Activated naive CD8-positive, alpha-beta T cell treated with anti-CD3 and anti-CD28 coated beads for 36 hours (primary cell): ENCODE results near the gene GRIA4. TPM values are rescaled to one million over a fixed set of nuclear protein-coding genes. Genes with fewer than 3 reads are reported as not detected.
"Not testable (repeated sequence)": the region's sequence is repeated elsewhere in the genome, so short reads cannot be mapped to it uniquely, and the experiment has no call there.

ENCODE experiments used
- DNase-seq: peaks from one replicate; pipeline ENCODE4 v3.0.0; 2021
- H3K27ac Mint-ChIP-seq: one replicate; pipeline ENCODE4 v1.8.0; 2022; ENCODE audit warnings: mild to moderate bottlenecking, moderate library complexity, mixed read lengths
- H3K27me3 Mint-ChIP-seq: one replicate; pipeline ENCODE4 v1.8.0; 2022; ENCODE audit warnings: mild to moderate bottlenecking, mixed read lengths
- H3K36me3 Mint-ChIP-seq: one replicate; pipeline ENCODE4 v1.8.0; 2021; ENCODE audit warnings: mild to moderate bottlenecking, mixed read lengths
- H3K4me1 Mint-ChIP-seq: one replicate; pipeline ENCODE4 v1.8.0; 2021; ENCODE audit warnings: mixed read lengths
- H3K4me3 Mint-ChIP-seq: one replicate; pipeline ENCODE4 v1.8.0; 2022; ENCODE audit warnings: mild to moderate bottlenecking, moderate library complexity, mixed read lengths
- H3K9me3 Mint-ChIP-seq: one replicate; pipeline ENCODE4 v1.8.0; 2022; ENCODE audit warnings: mixed read lengths
- total RNA-seq, 2 experiments: library from RNA; stranded (reverse); gene quantifications; one replicate each; pipeline ENCODE4 v1.2.3, GENCODE V29; 2021

The GRIA4 gene
- total RNA-seq, 2 experiments from 2014 or later: not detected

DNA sequence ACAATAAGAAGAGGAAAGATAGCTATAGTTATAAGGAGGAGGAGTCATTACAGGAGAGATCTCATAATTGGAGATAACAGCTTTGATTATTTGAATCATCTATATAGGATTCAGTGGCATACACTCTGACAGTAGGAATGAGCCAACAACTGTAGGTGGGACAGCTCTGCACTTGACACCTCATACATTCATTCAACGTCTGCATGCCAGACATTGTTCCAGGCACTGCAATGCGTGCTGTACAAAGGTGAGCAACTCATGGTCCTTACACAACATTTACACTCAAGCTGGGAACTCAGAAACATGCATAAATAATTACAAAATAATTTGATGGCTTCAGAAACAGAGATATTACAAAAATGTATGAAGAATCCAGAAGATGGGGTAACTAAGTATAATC is 257.9 kb downstream of the GRIA4 start:
- no peak overlapping the region for H3K27ac Mint-ChIP-seq
- DNase-seq: no peak
- peaks cover 4% of the 10 kb centered on the region for H3K27me3 Mint-ChIP-seq
- H3K4me1 Mint-ChIP-seq: no peaks in the 10 kb centered on the region
- H3K36me3 Mint-ChIP-seq: no peaks in the 10 kb centered on the region
- no peak overlapping the region for H3K4me3 Mint-ChIP-seq
- no peaks in the 10 kb centered on the region for H3K9me3 Mint-ChIP-seq

DNA sequence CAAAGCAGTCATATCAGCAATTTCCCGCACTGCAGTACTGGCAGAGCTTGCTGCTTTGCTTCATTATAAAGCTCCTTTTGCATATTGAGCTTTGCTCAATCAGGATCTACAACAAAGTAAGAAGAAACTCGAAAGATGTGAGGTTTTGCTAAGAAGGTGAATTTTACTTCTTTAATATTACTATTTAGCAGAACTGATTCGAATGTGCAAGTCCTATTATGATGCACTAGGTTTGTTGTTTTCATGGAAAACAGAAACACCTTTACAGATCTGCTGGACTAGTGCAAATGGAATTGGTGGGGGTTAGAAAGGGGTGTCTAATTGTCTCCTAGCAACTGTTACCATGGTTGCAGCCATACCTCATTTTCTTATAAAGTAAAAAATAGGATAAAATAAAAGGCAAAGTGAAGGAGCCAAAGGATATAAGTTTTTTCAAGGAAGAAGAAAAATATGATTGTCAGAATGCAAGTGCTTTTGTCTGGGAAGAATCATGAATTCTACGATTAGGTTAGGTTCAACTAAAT is 259.0 kb downstream of the GRIA4 start:
- Mint-ChIP-seq H3K4me3 (no peak overlapping the region), H3K27ac (no peak overlapping the region), H3K36me3 (no peaks in the 10 kb centered on the region), H3K9me3 (no peaks in the 10 kb centered on the region), H3K27me3 (peaks cover 4% of the 10 kb centered on the region), H3K4me1 (no peaks in the 10 kb centered on the region)
- DNase-seq: no peak

GRCh38 chr11:105870516-105871113 is 260.7 kb downstream of the GRIA4 start:
- H3K27me3 Mint-ChIP-seq: peaks cover 7% of the 10 kb centered on the region
- H3K9me3 Mint-ChIP-seq: peaks cover 7% of the 10 kb centered on the region
- no peaks in the 10 kb centered on the region for H3K36me3 Mint-ChIP-seq
- no peak overlapping the region for H3K27ac Mint-ChIP-seq
- no peaks in the 10 kb centered on the region for H3K4me1 Mint-ChIP-seq
- no peak overlapping the region for H3K4me3 Mint-ChIP-seq
- DNase-seq: no peak

- no peak overlapping the region for H3K4me3 Mint-ChIP-seq
These were observed 268.6 kb downstream of the GRIA4 start for GRCh38 chr11:105878510-105878909.

DNA sequence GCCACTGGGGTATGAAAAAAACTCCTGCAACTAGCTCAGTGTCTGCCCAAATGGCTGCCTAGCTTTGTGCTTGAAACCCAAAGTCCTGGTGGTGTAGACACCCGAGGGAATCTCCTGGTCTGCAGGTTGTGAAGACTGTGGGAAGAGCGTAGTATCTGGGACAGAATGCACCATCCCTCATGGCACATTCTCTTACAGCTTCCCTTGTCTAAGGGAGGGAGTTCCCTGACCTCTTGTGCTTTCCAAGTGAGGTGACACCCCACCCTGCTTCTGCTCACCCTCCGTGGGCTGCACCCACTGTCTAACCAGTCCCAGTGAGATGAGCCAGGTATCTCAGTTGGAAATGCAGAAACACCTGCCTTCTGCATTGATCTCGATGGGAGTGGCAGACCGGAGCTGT is 269.1 kb downstream of the GRIA4 start:
- not testable (repeated sequence) for DNase-seq, H3K9me3 Mint-ChIP-seq, H3K36me3 Mint-ChIP-seq, H3K27ac Mint-ChIP-seq, H3K4me3 Mint-ChIP-seq, H3K27me3 Mint-ChIP-seq, H3K4me1 Mint-ChIP-seq

More at GRCh38 chr11:105878510-105878909, 268.6 kb downstream of the GRIA4 start:
- Mint-ChIP-seq H3K9me3 (peaks cover 7% of the 10 kb centered on the region), H3K36me3 (no peaks in the 10 kb centered on the region), H3K27ac (no peak overlapping the region), H3K27me3 (peaks cover 3% of the 10 kb centered on the region), H3K4me1 (no peaks in the 10 kb centered on the region)
- DNase-seq: no peak

DNA sequence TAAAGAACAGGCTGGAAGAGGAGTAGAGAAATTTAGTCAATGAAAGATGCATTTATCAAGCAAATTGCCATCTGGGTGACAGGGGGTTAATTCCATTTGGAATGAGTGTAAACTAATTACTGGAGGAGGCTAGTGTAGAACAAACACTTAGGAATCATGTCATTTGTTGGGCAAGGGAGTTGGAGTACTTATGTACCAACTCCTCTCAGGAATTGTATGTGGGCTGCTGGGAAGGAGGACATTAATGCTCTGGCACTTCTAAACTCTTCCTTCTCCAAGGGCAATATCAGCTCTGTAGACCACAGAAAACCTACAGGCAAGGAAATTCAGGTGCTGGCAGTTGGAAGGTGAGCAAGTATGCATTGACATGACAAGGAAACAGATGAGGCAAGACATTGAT is 271.2 kb downstream of the GRIA4 start:
- no peak for DNase-seq
- Mint-ChIP-seq H3K4me1 (no peaks in the 10 kb centered on the region), H3K9me3 (no peaks in the 10 kb centered on the region), H3K27ac (no peak overlapping the region), H3K27me3 (no peaks in the 10 kb centered on the region), H3K36me3 (no peaks in the 10 kb centered on the region), H3K4me3 (no peak overlapping the region)

DNA sequence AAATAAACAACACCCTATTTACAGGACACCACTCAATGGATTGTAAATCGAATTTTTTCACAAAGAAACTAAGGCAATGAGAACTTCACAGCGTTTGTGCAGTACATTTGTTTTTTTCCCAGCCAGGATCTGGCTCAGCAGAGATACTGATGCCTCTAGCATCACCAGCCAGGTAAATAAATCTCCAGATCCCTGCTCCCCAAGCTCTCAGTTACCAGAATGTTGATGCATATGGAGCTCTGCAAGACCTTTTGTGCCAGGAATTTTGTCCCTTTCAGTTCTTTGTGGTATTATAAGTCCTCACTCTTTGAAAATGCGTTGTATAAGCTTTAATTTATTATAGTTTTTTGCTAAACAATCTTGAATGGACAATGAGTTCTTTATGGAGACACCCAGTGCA is 274.6 kb downstream of the GRIA4 start:
- H3K9me3 Mint-ChIP-seq: no peaks in the 10 kb centered on the region
- DNase-seq: no peak
- H3K27me3 Mint-ChIP-seq: no peaks in the 10 kb centered on the region
- H3K36me3 Mint-ChIP-seq: no peaks in the 10 kb centered on the region
- no peak overlapping the region for H3K27ac Mint-ChIP-seq
- H3K4me1 Mint-ChIP-seq: no peaks in the 10 kb centered on the region
- no peak overlapping the region for H3K4me3 Mint-ChIP-seq

- H3K4me1 Mint-ChIP-seq: no peaks in the 10 kb centered on the region
- H3K27ac Mint-ChIP-seq: no peak overlapping the region
- no peaks in the 10 kb centered on the region for H3K36me3 Mint-ChIP-seq
- no peaks in the 10 kb centered on the region for H3K27me3 Mint-ChIP-seq
- H3K4me3 Mint-ChIP-seq: no peak overlapping the region
- no peak for DNase-seq
- H3K9me3 Mint-ChIP-seq: no peaks in the 10 kb centered on the region
These were observed 281.8 kb downstream of the GRIA4 start for GRCh38 chr11:105891685-105892084.

GRCh38 chr11:105897161-105897560 is 287.3 kb downstream of the GRIA4 start:
- DNase-seq: no peak
- Mint-ChIP-seq H3K4me1 (no peaks in the 10 kb centered on the region), H3K27ac (no peak overlapping the region), H3K9me3 (no peaks in the 10 kb centered on the region), H3K4me3 (no peak overlapping the region), H3K27me3 (no peaks in the 10 kb centered on the region), H3K36me3 (no peaks in the 10 kb centered on the region)

GRCh38 chr11:105899772-105900171 is 289.9 kb downstream of the GRIA4 start:
- no peaks in the 10 kb centered on the region for H3K4me1 Mint-ChIP-seq
- no peak overlapping the region for H3K27ac Mint-ChIP-seq
- H3K27me3 Mint-ChIP-seq: no peaks in the 10 kb centered on the region
- H3K36me3 Mint-ChIP-seq: no peaks in the 10 kb centered on the region
- DNase-seq: no peak
- H3K4me3 Mint-ChIP-seq: no peak overlapping the region
- no peaks in the 10 kb centered on the region for H3K9me3 Mint-ChIP-seq

DNA sequence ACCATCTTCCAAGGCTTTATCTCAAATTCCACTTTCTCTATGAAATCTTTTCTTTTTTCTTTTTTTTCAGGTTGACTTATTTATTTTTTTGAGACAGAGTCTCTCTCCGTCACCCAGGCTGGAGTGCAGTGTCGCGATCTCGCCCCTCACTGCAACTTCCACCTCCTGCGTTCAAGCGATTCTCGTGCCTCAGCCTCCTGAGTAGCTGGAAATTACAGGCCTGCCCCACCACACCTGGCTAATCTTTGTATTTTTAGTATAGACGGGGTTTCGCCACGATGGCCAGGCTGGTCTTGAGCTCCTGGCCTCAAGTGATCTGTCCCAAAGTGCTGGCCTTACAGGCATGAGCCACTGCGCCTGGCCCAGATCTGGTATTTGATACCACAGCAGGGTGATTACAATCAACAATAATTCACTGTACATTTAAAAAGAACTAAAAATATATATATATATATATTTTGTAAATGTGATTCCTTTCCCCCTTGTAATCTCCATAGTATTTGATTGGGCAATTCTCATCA is 290.7 kb downstream of the GRIA4 start:
- Mint-ChIP-seq H3K36me3 (no peaks in the 10 kb centered on the region), H3K4me3 (no peak overlapping the region), H3K9me3 (no peaks in the 10 kb centered on the region), H3K27ac (no peak overlapping the region), H3K27me3 (no peaks in the 10 kb centered on the region), H3K4me1 (no peaks in the 10 kb centered on the region)
- DNase-seq: no peak

GRCh38 chr11:105903113-105903512 is 293.2 kb downstream of the GRIA4 start:
- H3K9me3 Mint-ChIP-seq: no peaks in the 10 kb centered on the region
- H3K27ac Mint-ChIP-seq: no peak overlapping the region
- H3K27me3 Mint-ChIP-seq: no peaks in the 10 kb centered on the region
- no peak for DNase-seq
- no peaks in the 10 kb centered on the region for H3K36me3 Mint-ChIP-seq
- H3K4me3 Mint-ChIP-seq: no peak overlapping the region
- no peaks in the 10 kb centered on the region for H3K4me1 Mint-ChIP-seq

DNA sequence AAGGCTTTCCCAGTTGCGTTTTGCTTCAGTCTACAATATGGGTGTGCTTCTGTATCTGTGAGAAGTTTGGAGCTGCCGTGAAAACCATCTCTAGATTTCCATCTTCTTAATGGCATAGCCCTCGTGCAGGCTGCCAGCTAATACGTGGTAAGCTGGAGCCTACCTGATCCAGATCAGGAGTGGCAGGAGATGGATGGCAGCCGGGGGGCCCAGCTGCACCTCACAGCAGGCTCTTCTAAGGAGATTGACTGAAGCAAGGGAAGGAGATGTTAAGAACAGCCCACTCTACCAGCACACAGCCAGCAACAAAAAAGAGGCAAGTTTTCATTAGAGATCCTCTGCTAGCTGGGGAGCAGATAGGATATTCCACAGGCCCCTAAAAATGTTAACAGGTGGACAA is 296.6 kb downstream of the GRIA4 start:
- H3K9me3 Mint-ChIP-seq: no peaks in the 10 kb centered on the region
- no peak overlapping the region for H3K27ac Mint-ChIP-seq
- no peak overlapping the region for H3K4me3 Mint-ChIP-seq
- no peak for DNase-seq
- no peaks in the 10 kb centered on the region for H3K27me3 Mint-ChIP-seq
- no peaks in the 10 kb centered on the region for H3K4me1 Mint-ChIP-seq
- no peaks in the 10 kb centered on the region for H3K36me3 Mint-ChIP-seq

- peaks cover 6% of the 10 kb centered on the region for H3K27me3 Mint-ChIP-seq
These were observed 297.4 kb downstream of the GRIA4 start for GRCh38 chr11:105907319-105907718.

GRCh38 chr11:105910095-105910715 is 300.3 kb downstream of the GRIA4 start:
- H3K27ac Mint-ChIP-seq: no peak overlapping the region
- DNase-seq: no peak
- H3K9me3 Mint-ChIP-seq: no peaks in the 10 kb centered on the region
- no peaks in the 10 kb centered on the region for H3K4me1 Mint-ChIP-seq
- no peak overlapping the region for H3K4me3 Mint-ChIP-seq
- H3K36me3 Mint-ChIP-seq: no peaks in the 10 kb centered on the region
- H3K27me3 Mint-ChIP-seq: peaks cover 6% of the 10 kb centered on the region

More at GRCh38 chr11:105907319-105907718, 297.4 kb downstream of the GRIA4 start:
- Mint-ChIP-seq H3K4me1 (no peaks in the 10 kb centered on the region), H3K4me3 (no peak overlapping the region), H3K9me3 (no peaks in the 10 kb centered on the region), H3K36me3 (no peaks in the 10 kb centered on the region), H3K27ac (no peak overlapping the region)
- DNase-seq: no peak

GRCh38 chr11:105911454-105911853 is 301.6 kb downstream of the GRIA4 start:
- no peaks in the 10 kb centered on the region for H3K36me3 Mint-ChIP-seq
- H3K9me3 Mint-ChIP-seq: no peaks in the 10 kb centered on the region
- no peak overlapping the region for H3K27ac Mint-ChIP-seq
- no peaks in the 10 kb centered on the region for H3K4me1 Mint-ChIP-seq
- DNase-seq: no peak
- no peak overlapping the region for H3K4me3 Mint-ChIP-seq
- peaks cover 6% of the 10 kb centered on the region for H3K27me3 Mint-ChIP-seq
